HepG2 (cell line): ENCODE measurements around the gene OBP2A. TPM values are rescaled to one million over a fixed set of nuclear protein-coding genes. Genes with fewer than 3 reads are reported as not detected.

Experiments
- GTF3A ChIP-seq: sonication (generic); formaldehyde crosslinking; conservative IDR thresholded peaks from 2 replicates; pipeline ENCODE4 v1.4.0; 2020; ENCODE audit warnings: mild to moderate bottlenecking, missing genetic modification reagents
- HOXA3 ChIP-seq: sonication (generic); formaldehyde crosslinking; IDR thresholded peaks from 2 replicates; pipeline ENCODE4 v1.5.0; 2020; ENCODE audit warnings: missing genetic modification reagents
- KLF16 ChIP-seq, 2 experiments: sonication (generic) in 1 of 2; formaldehyde crosslinking in 1 of 2; IDR thresholded peaks; 2 replicates each; pipeline versions ENCODE4 v1.6.1 to v1.8.0; 2016 to 2023; ENCODE audit warnings: missing genetic modification reagents in 2 of 2, missing compliant biosample characterization in 1 of 2
- SMC3 ChIP-seq: IDR thresholded peaks from 2 replicates; pipeline ENCODE4 v1.6.1; 2011; ENCODE audit warnings: low read length, improper control_type of control experiment
- ZNF230 ChIP-seq: sonication (generic); formaldehyde crosslinking; IDR thresholded peaks from 2 replicates; pipeline ENCODE4 v1.4.0; 2020; ENCODE audit warnings: mild to moderate bottlenecking, missing genetic modification reagents
- ZNF776 ChIP-seq: sonication (generic); formaldehyde crosslinking; IDR thresholded peaks from 2 replicates; pipeline ENCODE4 v1.4.0; 2020; ENCODE audit warnings: mild to moderate bottlenecking, missing genetic modification reagents
- ZSCAN12 ChIP-seq: sonication (generic); formaldehyde crosslinking; IDR thresholded peaks from 2 replicates; pipeline ENCODE4 v1.9.0; 2021; ENCODE audit warnings: mild to moderate bottlenecking, missing genetic modification reagents
- polyA plus RNA-seq, 8 experiments: library from polyadenylated mRNA; depleted of rRNA in 3 of 8; stranded (reverse) in 7 of 8; unstranded in 1 of 8; fragments of >200 nt; fragmentation: Illumina TruSeq in 4 of 8; extraction: Trizol in 4 of 8; gene quantifications; 2 replicates each; pipeline versions ENCODE4 v1.2.1 to v1.2.3, GENCODE V29; 2011 to 2016; ENCODE audit warnings: low read depth in 4 of 8, missing spikeins in 1 of 8, mixed read lengths in 1 of 8; ENCODE audit not compliant: insufficient read depth in 1 of 8
- total RNA-seq, 5 experiments: library from RNA; depleted of rRNA; stranded (reverse); fragments of >200 nt; fragmentation: Illumina TruSeq; extraction: Trizol; gene quantifications; 2 replicates each; pipeline ENCODE4 v1.2.3, GENCODE V29; 2016; ENCODE audit warnings: low read depth in 1 of 5
- TF ChIP-seq, protein P1 (sequence below), 2 experiments: fragments of 450-650 bp in 1 of 2; sonication (generic) in 1 of 2; formaldehyde crosslinking in 1 of 2; IDR thresholded peaks; 2 replicates each; pipeline versions ENCODE4 v1.6.1 to v1.8.0; 2016 to 2022; ENCODE audit warnings: antibody characterized with exemption in 1 of 2, mild to moderate bottlenecking in 1 of 2, missing genetic modification reagents in 1 of 2
- TF ChIP-seq, protein P2 (sequence below): sonication (generic); formaldehyde crosslinking; IDR thresholded peaks from 2 replicates; pipeline ENCODE4 v1.5.0; 2020; ENCODE audit warnings: missing genetic modification reagents, mild to moderate bottlenecking, borderline replicate concordance
- TF ChIP-seq, protein P3 (sequence below): sonication (generic); formaldehyde crosslinking; IDR thresholded peaks from 2 replicates; pipeline ENCODE4 v1.4.0; 2020; ENCODE audit warnings: mild to moderate bottlenecking, missing genetic modification reagents

OBP2A gene
- total and polyA plus RNA-seq, 2 of the 13 experiments (the other 11 are each of a cell fraction or from before 2014, with no cell fraction given), result 0.32 TPM; not detected in 1

DNA sequence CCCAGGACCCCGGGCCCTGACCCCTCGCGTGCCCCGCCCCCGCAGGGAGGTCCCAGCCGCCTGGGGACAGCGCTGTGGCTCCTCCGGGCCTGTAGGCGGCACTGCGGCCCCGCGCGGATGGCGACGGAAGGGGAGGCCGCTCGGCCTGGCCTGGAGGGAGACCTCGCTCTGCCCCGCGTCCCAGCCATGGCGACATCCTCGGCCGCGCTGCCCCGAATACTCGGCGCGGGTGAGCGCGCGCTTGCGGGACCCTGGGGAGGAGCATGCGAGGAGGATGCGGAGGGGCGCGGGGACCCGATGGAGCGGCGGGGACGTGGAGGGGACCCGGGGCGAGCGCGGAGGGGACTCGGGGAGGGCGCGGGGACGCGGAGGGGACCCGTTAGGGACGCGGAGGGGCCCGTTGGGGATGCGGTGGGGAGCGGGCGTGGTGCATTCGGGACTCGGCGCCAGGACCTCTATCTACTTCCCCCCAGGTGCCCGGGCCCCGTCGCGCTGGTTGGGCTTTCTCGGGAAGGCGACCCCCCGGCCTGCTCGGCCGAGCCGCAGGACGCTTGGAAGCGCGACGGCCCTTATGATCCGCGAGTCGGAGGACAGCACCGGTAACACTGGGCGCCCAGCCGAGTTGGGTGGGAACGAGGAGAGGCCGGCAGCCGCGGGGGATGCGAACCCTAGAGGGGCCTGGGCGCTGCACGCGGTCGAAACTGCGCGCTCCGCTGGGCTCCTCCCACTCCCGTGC is 45.2 kb upstream of the OBP2A start, which contains the start of gene MRPS2 (continued):
- TF ChIP-seq, protein P1, sequence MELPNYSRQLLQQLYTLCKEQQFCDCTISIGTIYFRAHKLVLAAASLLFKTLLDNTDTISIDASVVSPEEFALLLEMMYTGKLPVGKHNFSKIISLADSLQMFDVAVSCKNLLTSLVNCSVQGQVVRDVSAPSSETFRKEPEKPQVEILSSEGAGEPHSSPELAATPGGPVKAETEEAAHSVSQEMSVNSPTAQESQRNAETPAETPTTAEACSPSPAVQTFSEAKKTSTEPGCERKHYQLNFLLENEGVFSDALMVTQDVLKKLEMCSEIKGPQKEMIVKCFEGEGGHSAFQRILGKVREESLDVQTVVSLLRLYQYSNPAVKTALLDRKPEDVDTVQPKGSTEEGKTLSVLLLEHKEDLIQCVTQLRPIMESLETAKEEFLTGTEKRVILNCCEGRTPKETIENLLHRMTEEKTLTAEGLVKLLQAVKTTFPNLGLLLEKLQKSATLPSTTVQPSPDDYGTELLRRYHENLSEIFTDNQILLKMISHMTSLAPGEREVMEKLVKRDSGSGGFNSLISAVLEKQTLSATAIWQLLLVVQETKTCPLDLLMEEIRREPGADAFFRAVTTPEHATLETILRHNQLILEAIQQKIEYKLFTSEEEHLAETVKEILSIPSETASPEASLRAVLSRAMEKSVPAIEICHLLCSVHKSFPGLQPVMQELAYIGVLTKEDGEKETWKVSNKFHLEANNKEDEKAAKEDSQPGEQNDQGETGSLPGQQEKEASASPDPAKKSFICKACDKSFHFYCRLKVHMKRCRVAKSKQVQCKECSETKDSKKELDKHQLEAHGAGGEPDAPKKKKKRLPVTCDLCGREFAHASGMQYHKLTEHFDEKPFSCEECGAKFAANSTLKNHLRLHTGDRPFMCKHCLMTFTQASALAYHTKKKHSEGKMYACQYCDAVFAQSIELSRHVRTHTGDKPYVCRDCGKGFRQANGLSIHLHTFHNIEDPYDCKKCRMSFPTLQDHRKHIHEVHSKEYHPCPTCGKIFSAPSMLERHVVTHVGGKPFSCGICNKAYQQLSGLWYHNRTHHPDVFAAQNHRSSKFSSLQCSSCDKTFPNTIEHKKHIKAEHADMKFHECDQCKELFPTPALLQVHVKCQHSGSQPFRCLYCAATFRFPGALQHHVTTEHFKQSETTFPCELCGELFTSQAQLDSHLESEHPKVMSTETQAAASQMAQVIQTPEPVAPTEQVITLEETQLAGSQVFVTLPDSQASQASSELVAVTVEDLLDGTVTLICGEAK (IDR thresholded peaks at IDR 0.05), result no peak
- TF ChIP-seq, protein P1 (CRISPR knock-in tag; IDR thresholded peaks at IDR 0.05), result peak; percentile 89
- peak; percentile 56; the same call in 1 of the 2 replicates for TF ChIP-seq ZNF776
- peak in 1 of 2 experiments; percentile 78; a peak in 2 of 4 replicates for TF ChIP-seq KLF16 (CRISPR knock-in tag; IDR thresholded peaks at IDR 0.05)
- TF ChIP-seq, protein P2, sequence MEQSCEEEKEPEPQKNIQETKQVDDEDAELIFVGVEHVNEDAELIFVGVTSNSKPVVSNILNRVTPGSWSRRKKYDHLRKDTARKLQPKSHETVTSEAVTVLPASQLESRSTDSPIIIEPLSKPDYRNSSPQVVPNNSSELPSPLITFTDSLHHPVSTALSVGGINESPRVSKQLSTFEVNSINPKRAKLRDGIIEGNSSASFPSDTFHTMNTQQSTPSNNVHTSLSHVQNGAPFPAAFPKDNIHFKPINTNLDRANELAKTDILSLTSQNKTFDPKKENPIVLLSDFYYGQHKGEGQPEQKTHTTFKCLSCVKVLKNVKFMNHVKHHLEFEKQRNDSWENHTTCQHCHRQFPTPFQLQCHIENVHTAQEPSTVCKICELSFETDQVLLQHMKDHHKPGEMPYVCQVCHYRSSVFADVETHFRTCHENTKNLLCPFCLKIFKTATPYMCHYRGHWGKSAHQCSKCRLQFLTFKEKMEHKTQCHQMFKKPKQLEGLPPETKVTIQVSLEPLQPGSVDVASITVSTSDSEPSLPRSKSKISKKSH (CRISPR knock-in tag), result peak; percentile 84
- 0 out of 2 replicates have a peak, but pooled peaks have one; percentile 21 for TF ChIP-seq GTF3A (CRISPR knock-in tag)
- TF ChIP-seq, protein P3, sequence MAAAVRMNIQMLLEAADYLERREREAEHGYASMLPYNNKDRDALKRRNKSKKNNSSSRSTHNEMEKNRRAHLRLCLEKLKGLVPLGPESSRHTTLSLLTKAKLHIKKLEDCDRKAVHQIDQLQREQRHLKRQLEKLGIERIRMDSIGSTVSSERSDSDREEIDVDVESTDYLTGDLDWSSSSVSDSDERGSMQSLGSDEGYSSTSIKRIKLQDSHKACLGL, result peak; percentile 84
- no peak for TF ChIP-seq ZNF230 (CRISPR knock-in tag)
- TF ChIP-seq HOXA3 (CRISPR knock-in tag), result peak; percentile 92
- TF ChIP-seq SMC3, result no peak
- TF ChIP-seq ZSCAN12 (CRISPR knock-in tag), result no peak
